ENCODE results near the gene DYNLRB1.
A peak's percentile ranks its signal among the peaks of the same experiment; 100 is the strongest.

Gene DYNLRB1

GRCh38 chr20:34578521-34578920 is 62.3 kb downstream of the DYNLRB1 start:
- DNase-seq (ENCODE audit: low read depth), result no peak
- TF ChIP-seq CTCF (IDR thresholded peaks at IDR 0.05; ENCODE audit: control insufficient read depth, extremely low read depth, insufficient read depth), result no peak
- no peak overlapping the region for H3K4me3 ChIP-seq (ENCODE audit: low read depth, low read length)

- peak; percentile 81 for DNase-seq (ENCODE audit: low read depth)
- TF ChIP-seq CTCF (IDR thresholded peaks at IDR 0.05; ENCODE audit: control insufficient read depth, extremely low read depth, insufficient read depth), result peak; percentile 92
Observed at GRCh38 chr20:34579191-34579978, 63.2 kb downstream of the DYNLRB1 start.

GRCh38 chr20:34579979-34580940 is 64.0 kb downstream of the DYNLRB1 start:
- TF ChIP-seq CTCF (IDR thresholded peaks at IDR 0.05; ENCODE audit: control insufficient read depth, extremely low read depth, insufficient read depth), result no peak
- DNase-seq (ENCODE audit: low read depth), result no peak
- no peak overlapping the region for H3K4me3 ChIP-seq (ENCODE audit: low read depth, low read length)

More at GRCh38 chr20:34579191-34579978, 63.2 kb downstream of the DYNLRB1 start:
- no peak overlapping the region for H3K4me3 ChIP-seq (ENCODE audit: low read depth, low read length)

- DNase-seq (ENCODE audit: low read depth), result no peak
Observed at GRCh38 chr20:34581341-34582184, 65.3 kb downstream of the DYNLRB1 start.

GRCh38 chr20:34582221-34582620 is 66.0 kb downstream of the DYNLRB1 start:
- no peak for TF ChIP-seq CTCF (IDR thresholded peaks at IDR 0.05; ENCODE audit: control insufficient read depth, extremely low read depth, insufficient read depth)
- no peak for DNase-seq (ENCODE audit: low read depth)

More at GRCh38 chr20:34581341-34582184, 65.3 kb downstream of the DYNLRB1 start:
- no peak for TF ChIP-seq CTCF (IDR thresholded peaks at IDR 0.05; ENCODE audit: control insufficient read depth, extremely low read depth, insufficient read depth)
- no peak overlapping the region for H3K4me3 ChIP-seq (ENCODE audit: low read depth, low read length)

GRCh38 chr20:34582911-34583310 is 66.7 kb downstream of the DYNLRB1 start:
- H3K4me3 ChIP-seq (ENCODE audit: low read depth, low read length), result no peak overlapping the region
- no peak for TF ChIP-seq CTCF (IDR thresholded peaks at IDR 0.05; ENCODE audit: control insufficient read depth, extremely low read depth, insufficient read depth)
- no peak for DNase-seq (ENCODE audit: low read depth)

More at GRCh38 chr20:34582221-34582620, 66.0 kb downstream of the DYNLRB1 start:
- H3K4me3 ChIP-seq (ENCODE audit: low read depth, low read length), result no peak overlapping the region

Data from LNCaP clone FGC (cell line).